IgD-negative memory B cell (primary cell): ENCODE measurements around the gene FAM163B. TPM values are rescaled to one million over a fixed set of nuclear protein-coding genes. Genes with fewer than 3 reads are reported as not detected.

Experiments used
- H3K27ac Mint-ChIP-seq, 3 donors: one replicate each; pipeline ENCODE4 v1.8.0; 2020 to 2022; ENCODE audit warnings: mild to moderate bottlenecking in 3 of 3, mixed read lengths in 3 of 3, moderate library complexity in 1 of 3
- H3K27me3 Mint-ChIP-seq: one replicate; pipeline ENCODE4 v1.8.0; 2021; ENCODE audit warnings: mixed read lengths
- H3K36me3 Mint-ChIP-seq: one replicate; pipeline ENCODE4 v1.8.0; 2020; ENCODE audit warnings: mild to moderate bottlenecking, mixed read lengths
- H3K4me1 Mint-ChIP-seq, 3 donors: one replicate each; pipeline ENCODE4 v1.8.0; 2020 to 2022; ENCODE audit warnings: mixed read lengths in 3 of 3, mild to moderate bottlenecking in 1 of 3
- H3K4me3 Mint-ChIP-seq, 4 donors: one replicate each; pipeline ENCODE4 v1.8.0; 2020 to 2022; ENCODE audit warnings: mild to moderate bottlenecking in 4 of 4, mixed read lengths in 4 of 4, moderate library complexity in 3 of 4
- H3K9me3 Mint-ChIP-seq, 3 donors: one replicate each; pipeline ENCODE4 v1.8.0; 2020 to 2021; ENCODE audit warnings: mixed read lengths in 3 of 3, mild to moderate bottlenecking in 1 of 3
- polyA plus RNA-seq: library from polyadenylated mRNA; unstranded; fragments of 300-500 nt; fragmentation: Illumina TruSeq; gene quantifications from one replicate; pipeline ENCODE4 v1.2.3, GENCODE V29; 2021

FAM163B gene
- polyA plus RNA-seq, 1 donor from 2014 or later = not detected

- Mint-ChIP-seq H3K36me3 (no peaks in the 10 kb centered on the region), H3K27me3 (peaks cover 27% of the 10 kb centered on the region), H3K9me3 (peaks cover 0 to 5% (median 0%) of the 10 kb centered on the region in 3 donors), H3K4me1 (no peaks in the 10 kb centered on the region), H3K27ac (no peak overlapping the region), H3K4me3 (no peak overlapping the region)
Measured at GRCh38 chr9:133614056-133614455, 4.9 kb upstream of the FAM163B start.

GRCh38 chr9:133613432-133613831 lies 4.2 kb upstream of the FAM163B start:
- Mint-ChIP-seq H3K4me3 (no peak overlapping the region), H3K27me3 (peaks cover 28% of the 10 kb centered on the region), H3K27ac (no peak overlapping the region), H3K36me3 (no peaks in the 10 kb centered on the region), H3K4me1 (no peaks in the 10 kb centered on the region), H3K9me3 (peaks cover 0 to 5% (median 0%) of the 10 kb centered on the region in 3 donors)

- no peak overlapping the region for H3K4me3 Mint-ChIP-seq
- no peaks in the 10 kb centered on the region for H3K36me3 Mint-ChIP-seq
- H3K27ac Mint-ChIP-seq = no peak overlapping the region
- peaks cover 33% of the 10 kb centered on the region for H3K27me3 Mint-ChIP-seq
- H3K9me3 Mint-ChIP-seq = peaks cover 0 to 5% (median 0%) of the 10 kb centered on the region in 3 donors
- no peaks in the 10 kb centered on the region for H3K4me1 Mint-ChIP-seq
Measured at GRCh38 chr9:133612816-133613215, 3.6 kb upstream of the FAM163B start.

GRCh38 chr9:133612051-133612450 lies 2.9 kb upstream of the FAM163B start:
- H3K4me1 Mint-ChIP-seq = no peaks in the 10 kb centered on the region
- H3K27me3 Mint-ChIP-seq = peaks cover 40% of the 10 kb centered on the region
- peaks cover 0 to 5% (median 0%) of the 10 kb centered on the region in 3 donors for H3K9me3 Mint-ChIP-seq
- H3K4me3 Mint-ChIP-seq = no peak overlapping the region
- H3K36me3 Mint-ChIP-seq = no peaks in the 10 kb centered on the region
- H3K27ac Mint-ChIP-seq = no peak overlapping the region

- H3K9me3 Mint-ChIP-seq = peaks cover 0 to 5% (median 0%) of the 10 kb centered on the region in 3 donors
- H3K27ac Mint-ChIP-seq = no peak overlapping the region
- H3K4me3 Mint-ChIP-seq = no peak overlapping the region
- H3K4me1 Mint-ChIP-seq = no peaks in the 10 kb centered on the region
- peaks cover 42% of the 10 kb centered on the region for H3K27me3 Mint-ChIP-seq
- no peaks in the 10 kb centered on the region for H3K36me3 Mint-ChIP-seq
Measured at GRCh38 chr9:133610845-133611244, 1.7 kb upstream of the FAM163B start.

GRCh38 chr9:133608889-133609288 lies 300 bp downstream of the FAM163B start:
- Mint-ChIP-seq H3K4me1 (peaks cover 2 to 9% (median 8%) of the 10 kb centered on the region in 3 donors), H3K27ac (no peak overlapping the region), H3K27me3 (peaks cover 55% of the 10 kb centered on the region), H3K9me3 (peaks cover 0 to 5% (median 0%) of the 10 kb centered on the region in 3 donors), H3K4me3 (no peak overlapping the region), H3K36me3 (no peaks in the 10 kb centered on the region)

- H3K36me3 Mint-ChIP-seq = no peaks in the 10 kb centered on the region
- H3K4me1 Mint-ChIP-seq = peaks cover 2 to 9% (median 8%) of the 10 kb centered on the region in 3 donors
- no peak overlapping the region for H3K27ac Mint-ChIP-seq
- peaks cover 56% of the 10 kb centered on the region for H3K27me3 Mint-ChIP-seq
- H3K9me3 Mint-ChIP-seq = peaks cover 0 to 5% (median 0%) of the 10 kb centered on the region in 3 donors
- no peak overlapping the region for H3K4me3 Mint-ChIP-seq
Measured at GRCh38 chr9:133608382-133608781, 807 bp downstream of the FAM163B start.

GRCh38 chr9:133607976-133608375 lies 1.2 kb downstream of the FAM163B start:
- H3K4me1 Mint-ChIP-seq = peaks cover 2 to 9% (median 8%) of the 10 kb centered on the region in 3 donors
- no peak overlapping the region for H3K4me3 Mint-ChIP-seq
- no peak overlapping the region for H3K27ac Mint-ChIP-seq
- peaks cover 53% of the 10 kb centered on the region for H3K27me3 Mint-ChIP-seq
- peaks cover 0 to 5% (median 0%) of the 10 kb centered on the region in 3 donors for H3K9me3 Mint-ChIP-seq
- no peaks in the 10 kb centered on the region for H3K36me3 Mint-ChIP-seq

- peak overlapping the region in 1 of 4 donors; percentile 51 for H3K4me3 Mint-ChIP-seq
- peaks cover 0 to 5% (median 0%) of the 10 kb centered on the region in 3 donors for H3K9me3 Mint-ChIP-seq
- H3K36me3 Mint-ChIP-seq = no peaks in the 10 kb centered on the region
- H3K27me3 Mint-ChIP-seq = peaks cover 50% of the 10 kb centered on the region
- H3K4me1 Mint-ChIP-seq = peaks cover 2 to 9% (median 8%) of the 10 kb centered on the region in 3 donors
- no peak overlapping the region for H3K27ac Mint-ChIP-seq
Measured at GRCh38 chr9:133607381-133607780, 1.8 kb downstream of the FAM163B start.

GRCh38 chr9:133606708-133607025 lies 2.5 kb downstream of the FAM163B start:
- no peak overlapping the region for H3K4me3 Mint-ChIP-seq
- H3K27me3 Mint-ChIP-seq = peaks cover 49% of the 10 kb centered on the region
- peaks cover 2 to 9% (median 8%) of the 10 kb centered on the region in 3 donors for H3K4me1 Mint-ChIP-seq
- peaks cover 0 to 5% (median 0%) of the 10 kb centered on the region in 3 donors for H3K9me3 Mint-ChIP-seq
- no peaks in the 10 kb centered on the region for H3K36me3 Mint-ChIP-seq
- no peak overlapping the region for H3K27ac Mint-ChIP-seq

- Mint-ChIP-seq H3K27me3 (peaks cover 47% of the 10 kb centered on the region), H3K4me3 (no peak overlapping the region), H3K9me3 (peaks cover 0 to 3% (median 0%) of the 10 kb centered on the region in 3 donors), H3K36me3 (no peaks in the 10 kb centered on the region), H3K27ac (no peak overlapping the region), H3K4me1 (peaks cover 2 to 9% (median 8%) of the 10 kb centered on the region in 3 donors)
Measured at GRCh38 chr9:133605856-133606707, 3.1 kb downstream of the FAM163B start.

- no peak overlapping the region for H3K27ac Mint-ChIP-seq
- H3K4me1 Mint-ChIP-seq = peaks cover 2 to 9% (median 8%) of the 10 kb centered on the region in 3 donors
- no peak overlapping the region for H3K4me3 Mint-ChIP-seq
- H3K36me3 Mint-ChIP-seq = no peaks in the 10 kb centered on the region
- H3K9me3 Mint-ChIP-seq = peaks cover 0 to 2% (median 0%) of the 10 kb centered on the region in 3 donors
- H3K27me3 Mint-ChIP-seq = peaks cover 43% of the 10 kb centered on the region
Measured at GRCh38 chr9:133605446-133605845, 3.7 kb downstream of the FAM163B start.

- Mint-ChIP-seq H3K4me3 (no peak overlapping the region), H3K27me3 (peaks cover 38% of the 10 kb centered on the region), H3K9me3 (no peaks in the 10 kb centered on the region), H3K4me1 (peaks cover 2 to 9% (median 8%) of the 10 kb centered on the region in 3 donors), H3K27ac (no peak overlapping the region), H3K36me3 (no peaks in the 10 kb centered on the region)
Measured at GRCh38 chr9:133604856-133605255, 4.3 kb downstream of the FAM163B start.

GRCh38 chr9:133604214-133604613 lies 5.0 kb downstream of the FAM163B start:
- Mint-ChIP-seq H3K36me3 (no peaks in the 10 kb centered on the region), H3K27ac (no peak overlapping the region), H3K27me3 (peaks cover 33% of the 10 kb centered on the region), H3K4me3 (no peak overlapping the region), H3K9me3 (no peaks in the 10 kb centered on the region), H3K4me1 (peaks cover 2 to 9% (median 8%) of the 10 kb centered on the region in 3 donors)

GRCh38 chr9:133603135-133603927 lies 5.9 kb downstream of the FAM163B start:
- no peak overlapping the region for H3K27ac Mint-ChIP-seq

More at GRCh38 chr9:133603135-133603927, 5.9 kb downstream of the FAM163B start:
- Mint-ChIP-seq H3K9me3 (no peaks in the 10 kb centered on the region), H3K4me1 (peaks cover 2 to 9% (median 8%) of the 10 kb centered on the region in 3 donors), H3K36me3 (no peaks in the 10 kb centered on the region), H3K27me3 (peaks cover 31% of the 10 kb centered on the region), H3K4me3 (no peak overlapping the region)
